KOPT-K1 (cell line): ENCODE data around the gene CCDC172.

ENCODE experiments used
- H3K27ac ChIP-seq: fragments of 200-600 bp; sonication (generic); 2 replicates; pipeline ENCODE4 v1.5.1; 2016; ENCODE audit warnings: antibody characterized with exemption, mild to moderate bottlenecking, low read depth, low read length; ENCODE audit not compliant: poor library complexity, severe bottlenecking
- H3K36me3 ChIP-seq: fragments of 200-600 bp; sonication (generic); 2 replicates; pipeline ENCODE4 v1.5.1; 2017; ENCODE audit warnings: antibody characterized with exemption, mild to moderate bottlenecking, low read length, moderate library complexity; ENCODE audit not compliant: insufficient read depth
- H3K9me3 ChIP-seq: fragments of 200-600 bp; sonication (generic); 2 replicates; pipeline ENCODE4 v1.5.1; 2017; ENCODE audit warnings: antibody characterized with exemption, low read length, mild to moderate bottlenecking; ENCODE audit not compliant: insufficient read depth, poor library complexity, severe bottlenecking

CCDC172 gene

DNA sequence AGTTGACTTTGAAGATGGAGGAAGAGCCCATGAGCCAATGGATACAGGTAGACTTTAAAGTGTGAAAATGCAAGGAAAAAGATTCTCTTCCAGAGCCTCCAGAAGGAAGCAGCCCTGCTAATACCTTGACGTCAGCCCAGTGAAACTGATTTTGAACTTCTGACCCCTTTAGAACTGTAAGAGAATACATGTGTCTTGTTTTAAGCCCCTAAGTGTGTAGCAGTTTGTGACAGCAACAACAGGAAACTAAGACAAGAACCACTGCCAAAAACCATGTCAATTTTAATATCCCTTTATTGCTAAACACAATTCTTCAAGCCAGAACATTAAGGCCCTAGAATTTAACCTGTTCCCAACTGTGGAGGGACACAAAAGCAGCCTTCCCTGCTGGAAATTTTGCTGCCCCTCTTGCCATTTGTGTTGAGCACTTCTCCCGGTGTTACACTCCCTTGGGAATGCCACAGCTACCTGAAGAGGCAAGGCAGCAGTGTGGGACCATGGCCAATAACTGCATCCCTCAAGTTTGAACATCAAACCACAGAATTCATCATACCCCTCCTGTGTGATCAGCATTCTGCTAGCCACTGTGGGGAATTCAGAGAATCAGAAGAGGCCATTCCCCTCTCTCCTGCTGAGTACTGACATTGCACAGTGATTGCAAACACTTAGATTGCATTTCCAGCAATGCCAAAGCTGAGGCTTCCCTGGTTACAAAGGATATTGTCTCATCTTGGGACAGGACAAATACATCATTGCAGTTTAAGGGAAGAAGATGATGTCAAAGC lies 12.3 kb upstream of the CCDC172 start:
- H3K9me3 ChIP-seq = no peaks in the 10 kb centered on the region
- H3K27ac ChIP-seq = no peak overlapping the region
- H3K36me3 ChIP-seq = no peaks in the 10 kb centered on the region

DNA sequence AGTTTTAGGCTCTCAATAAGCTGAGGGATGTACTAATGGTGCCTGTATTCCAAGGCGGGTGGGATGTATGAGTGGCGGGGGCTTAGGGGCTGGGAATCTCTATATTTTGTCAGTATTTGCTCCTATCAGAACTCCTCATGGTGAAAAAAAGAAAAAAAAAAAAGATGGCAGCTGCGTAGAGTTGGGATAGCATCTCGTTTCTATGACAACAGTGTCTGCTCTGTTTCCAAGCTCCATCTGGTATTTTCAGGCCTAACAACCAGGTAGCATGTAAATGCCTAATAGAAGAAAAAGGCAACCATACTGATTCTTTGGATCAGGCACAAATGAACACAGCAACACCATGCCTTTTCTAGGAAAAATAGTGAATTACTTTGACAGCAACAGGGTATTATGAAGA lies 11.7 kb upstream of the CCDC172 start:
- H3K36me3 ChIP-seq = no peaks in the 10 kb centered on the region
- no peak overlapping the region for H3K27ac ChIP-seq
- no peaks in the 10 kb centered on the region for H3K9me3 ChIP-seq

DNA sequence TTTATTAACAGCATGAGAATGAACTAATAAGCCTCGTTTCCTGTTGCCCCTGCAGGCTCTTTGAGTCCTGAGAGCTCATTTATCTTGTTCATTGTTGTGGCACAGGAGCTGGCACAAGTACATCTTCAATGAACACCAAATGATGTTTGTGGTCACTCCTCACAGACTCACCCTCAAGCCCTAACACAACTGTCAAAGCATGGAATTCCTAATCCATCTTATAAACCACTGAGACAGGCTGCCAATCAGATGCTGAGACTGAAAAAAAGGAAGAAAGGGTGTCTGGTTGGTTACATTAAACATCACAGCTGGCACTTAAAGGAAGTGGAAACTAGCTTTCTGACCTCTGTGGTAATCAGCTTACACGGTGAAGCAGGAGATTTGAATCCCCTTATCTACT lies 7.7 kb upstream of the CCDC172 start:
- Histone ChIP-seq H3K27ac (no peak overlapping the region), H3K36me3 (no peaks in the 10 kb centered on the region), H3K9me3 (no peaks in the 10 kb centered on the region)

DNA sequence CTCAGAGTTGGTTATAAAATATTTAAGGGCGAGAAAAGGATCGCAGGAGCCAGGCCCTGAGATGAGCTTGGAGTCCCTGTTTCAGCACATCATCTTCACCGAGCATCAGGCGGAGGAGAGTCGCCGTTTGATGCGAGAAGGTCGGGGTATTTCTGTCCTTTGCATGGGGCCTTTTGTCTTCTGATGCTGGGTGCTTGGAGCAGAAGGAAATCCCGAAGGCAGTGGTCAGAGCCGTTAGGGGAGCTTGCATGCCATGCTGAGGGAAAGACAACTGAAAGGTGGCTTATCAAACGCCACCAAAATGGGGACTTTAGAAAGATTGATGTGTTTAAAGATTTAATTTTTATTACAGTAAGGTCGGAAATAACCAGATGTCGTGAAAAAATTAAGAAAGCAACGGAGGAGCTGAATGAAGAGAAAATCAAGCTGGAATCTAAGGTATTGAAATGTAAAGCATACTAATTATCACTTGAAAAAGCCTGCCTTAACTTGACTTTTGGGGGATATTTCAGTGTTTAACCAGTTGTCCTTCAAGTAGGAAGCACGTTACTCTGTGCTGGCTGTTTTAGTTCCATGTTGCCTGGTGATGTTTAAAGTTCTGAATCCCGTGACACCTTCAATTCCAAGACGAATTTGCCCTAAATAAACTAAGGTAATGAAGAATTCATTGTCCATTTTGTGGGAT lies 845 bp downstream of the CCDC172 start:
- H3K27ac ChIP-seq = no peak overlapping the region
- H3K36me3 ChIP-seq = no peaks in the 10 kb centered on the region
- no peaks in the 10 kb centered on the region for H3K9me3 ChIP-seq

DNA sequence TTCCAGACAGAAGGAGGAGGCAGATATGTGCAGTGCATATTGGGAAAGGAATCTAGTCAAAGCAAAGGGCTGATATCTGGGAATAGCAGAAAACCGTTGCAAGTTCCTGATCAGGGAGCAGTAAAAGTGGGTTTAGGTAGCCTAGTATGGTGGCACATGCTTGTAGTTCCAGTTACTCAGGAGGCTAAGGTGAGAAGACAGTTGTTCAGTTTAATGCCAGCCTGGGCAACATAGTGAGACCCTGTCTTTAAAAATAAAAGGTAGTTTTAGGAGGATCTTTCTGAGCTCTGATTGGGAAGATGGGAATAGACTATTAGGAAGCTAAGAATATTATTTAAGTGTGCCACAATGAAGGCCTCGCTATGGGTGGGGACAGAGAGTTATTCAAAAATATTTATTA lies 1.7 kb downstream of the CCDC172 start:
- Histone ChIP-seq H3K27ac (no peak overlapping the region), H3K36me3 (no peaks in the 10 kb centered on the region), H3K9me3 (no peaks in the 10 kb centered on the region)

DNA sequence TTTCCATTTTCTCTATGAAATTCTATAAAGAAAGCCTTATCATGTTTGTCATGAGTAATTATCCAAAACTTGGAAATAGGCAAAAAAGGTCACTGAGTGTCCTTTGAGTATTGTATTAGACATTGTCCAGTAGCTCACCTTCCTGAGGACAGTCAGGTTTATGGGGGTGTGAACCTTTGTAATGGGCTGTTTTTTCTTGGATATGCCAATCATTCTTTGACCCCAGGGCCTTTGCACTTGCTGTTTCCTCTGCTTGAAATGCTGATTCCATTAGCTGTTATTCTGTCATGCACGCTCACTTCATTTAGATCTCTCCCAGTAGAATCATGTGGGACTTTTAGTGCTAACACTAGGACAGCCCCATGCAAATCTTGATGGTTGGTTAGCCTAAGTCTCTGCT lies 4.9 kb downstream of the CCDC172 start:
- Histone ChIP-seq H3K27ac (no peak overlapping the region), H3K36me3 (no peaks in the 10 kb centered on the region), H3K9me3 (no peaks in the 10 kb centered on the region)

DNA sequence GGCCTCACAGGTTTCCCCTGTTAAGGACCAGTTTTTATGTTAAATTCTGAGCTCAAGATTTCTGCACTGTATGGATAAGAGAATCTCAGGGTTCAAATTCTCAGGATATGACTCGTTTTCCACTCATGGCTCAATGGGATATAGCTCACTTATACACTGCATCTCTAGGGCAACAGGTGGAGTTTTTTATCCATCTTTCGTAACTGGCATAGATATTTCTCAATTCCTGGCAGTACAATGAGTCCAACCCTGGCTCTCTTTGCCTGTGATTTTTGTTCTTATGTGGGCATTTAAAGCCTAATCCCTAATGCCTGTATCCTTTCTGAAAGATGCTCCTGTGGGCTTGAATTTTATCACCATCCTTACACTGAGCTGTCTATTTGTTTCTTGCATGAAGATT lies 7.6 kb downstream of the CCDC172 start:
- Histone ChIP-seq H3K9me3 (no peaks in the 10 kb centered on the region), H3K27ac (no peak overlapping the region), H3K36me3 (no peaks in the 10 kb centered on the region)

DNA sequence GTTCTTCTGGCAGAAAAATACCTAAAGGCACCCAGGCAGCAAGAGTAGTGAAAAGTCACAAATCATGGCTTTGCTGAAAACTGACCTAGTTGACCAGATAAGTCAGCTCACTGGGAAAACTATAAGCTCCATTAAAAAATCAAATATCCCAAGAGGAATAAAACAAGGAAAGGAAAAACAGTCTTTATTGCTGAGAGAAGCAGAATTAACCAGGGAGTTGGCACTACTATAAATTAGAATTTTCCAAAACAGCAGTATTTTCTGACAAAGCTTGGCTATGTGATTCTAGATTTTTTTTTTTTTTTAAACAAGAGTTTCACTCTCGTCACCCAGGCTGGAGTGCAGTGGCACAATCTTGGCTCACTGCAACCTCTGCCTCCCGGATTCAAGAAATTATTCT lies 12.6 kb downstream of the CCDC172 start:
- no peaks in the 10 kb centered on the region for H3K9me3 ChIP-seq
- no peaks in the 10 kb centered on the region for H3K36me3 ChIP-seq
- no peak overlapping the region for H3K27ac ChIP-seq

DNA sequence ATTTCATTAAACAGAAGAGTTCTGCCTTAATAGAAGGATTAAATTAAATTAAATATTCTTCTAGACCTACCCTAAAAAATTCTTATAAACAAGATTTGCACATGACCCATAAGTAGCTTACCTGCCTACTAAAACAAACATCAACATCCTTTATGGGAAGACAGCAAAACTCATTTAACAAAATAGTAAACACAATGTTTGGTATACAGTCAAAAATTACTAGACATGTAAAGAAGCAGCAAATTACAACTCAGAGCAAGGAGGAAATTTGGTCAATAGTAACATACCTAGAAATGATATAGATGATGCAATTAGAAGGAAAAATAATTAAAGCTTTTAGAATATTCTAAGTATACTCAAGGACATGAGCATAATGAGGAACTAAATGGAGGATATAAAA lies 27.9 kb downstream of the CCDC172 start:
- H3K27ac ChIP-seq = no peak overlapping the region
- no peaks in the 10 kb centered on the region for H3K36me3 ChIP-seq
- peaks cover 9% of the 10 kb centered on the region for H3K9me3 ChIP-seq

DNA sequence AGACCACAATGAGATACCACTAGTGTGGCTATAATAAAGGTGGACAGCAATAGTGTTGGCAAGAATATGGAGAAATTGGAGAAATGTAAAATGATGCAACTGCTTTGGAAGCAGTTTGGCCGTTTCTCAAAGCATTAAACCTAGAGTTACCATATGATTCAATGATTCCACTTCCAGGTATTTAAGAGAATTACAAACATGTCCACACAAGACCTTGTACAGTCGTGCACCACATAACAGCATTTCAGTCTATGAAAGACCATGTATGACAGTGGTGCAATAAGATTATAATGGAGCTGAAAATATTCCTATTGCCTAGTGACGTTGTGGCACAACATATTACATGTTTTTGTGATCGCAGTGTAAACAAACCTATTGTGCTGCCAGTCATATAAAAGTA lies 29.6 kb downstream of the CCDC172 start:
- no peak overlapping the region for H3K27ac ChIP-seq
- no peaks in the 10 kb centered on the region for H3K36me3 ChIP-seq
- peaks cover 9% of the 10 kb centered on the region for H3K9me3 ChIP-seq

DNA sequence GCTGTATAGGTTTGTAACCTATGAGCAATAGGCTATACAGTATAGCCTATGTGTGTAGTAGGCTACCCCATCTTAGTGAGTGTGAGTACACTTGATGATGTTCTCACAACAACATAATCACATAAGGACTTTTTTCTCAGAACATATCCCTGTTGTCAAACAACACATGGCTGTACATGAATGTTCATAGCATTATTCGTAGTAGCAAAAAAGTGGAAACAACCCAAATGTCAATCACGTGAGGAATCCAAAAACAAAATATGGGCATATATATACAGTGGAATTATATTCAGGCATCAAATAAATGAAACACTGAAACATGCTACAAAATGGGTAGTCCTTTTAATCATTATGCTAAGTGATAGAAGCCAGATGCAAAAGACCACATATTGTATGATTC lies 31.1 kb downstream of the CCDC172 start:
- H3K9me3 ChIP-seq = peaks cover 9% of the 10 kb centered on the region
- H3K27ac ChIP-seq = no peak overlapping the region
- H3K36me3 ChIP-seq = no peaks in the 10 kb centered on the region

DNA sequence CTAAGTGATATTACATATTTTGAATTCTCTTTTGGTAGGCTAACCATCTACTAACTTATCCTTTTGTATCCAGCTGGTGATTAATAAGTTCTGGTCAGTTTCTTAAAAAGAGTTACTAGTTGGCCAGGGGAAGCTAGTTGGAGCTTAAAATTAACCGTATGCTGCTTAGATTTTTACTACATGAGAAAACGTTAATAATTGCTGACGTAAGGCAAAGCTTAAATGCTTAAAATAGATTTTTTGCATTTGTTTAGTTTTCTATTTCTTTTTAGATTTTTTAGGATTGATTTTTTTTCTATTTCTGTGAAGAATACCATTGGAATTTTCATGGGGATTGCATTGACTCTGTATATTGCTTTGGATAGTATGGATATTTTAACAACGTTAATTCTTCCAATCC lies 32.6 kb downstream of the CCDC172 start:
- H3K27ac ChIP-seq = no peak overlapping the region
- H3K36me3 ChIP-seq = no peaks in the 10 kb centered on the region
- peaks cover 6% of the 10 kb centered on the region for H3K9me3 ChIP-seq

DNA sequence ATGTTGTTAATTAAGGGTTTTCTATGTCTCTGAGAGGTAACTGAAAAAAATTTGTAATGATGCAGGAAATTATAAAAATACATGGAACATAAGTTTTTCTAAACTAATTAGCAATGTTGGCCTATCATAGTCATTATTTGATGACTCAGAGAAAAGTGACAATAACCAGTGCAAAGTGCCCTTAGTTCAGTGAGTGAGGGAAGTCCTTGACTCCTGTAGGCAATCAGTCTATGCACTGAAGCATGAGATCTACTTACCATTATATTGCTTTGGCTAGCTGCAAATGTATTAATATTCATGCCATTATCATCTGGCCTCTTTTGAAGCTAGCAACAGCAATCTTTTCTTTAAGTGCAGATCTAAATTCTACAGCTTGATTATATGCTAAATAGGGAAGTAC lies 40.6 kb downstream of the CCDC172 start:
- no peak overlapping the region for H3K27ac ChIP-seq
- H3K9me3 ChIP-seq = no peaks in the 10 kb centered on the region
- H3K36me3 ChIP-seq = no peaks in the 10 kb centered on the region

DNA sequence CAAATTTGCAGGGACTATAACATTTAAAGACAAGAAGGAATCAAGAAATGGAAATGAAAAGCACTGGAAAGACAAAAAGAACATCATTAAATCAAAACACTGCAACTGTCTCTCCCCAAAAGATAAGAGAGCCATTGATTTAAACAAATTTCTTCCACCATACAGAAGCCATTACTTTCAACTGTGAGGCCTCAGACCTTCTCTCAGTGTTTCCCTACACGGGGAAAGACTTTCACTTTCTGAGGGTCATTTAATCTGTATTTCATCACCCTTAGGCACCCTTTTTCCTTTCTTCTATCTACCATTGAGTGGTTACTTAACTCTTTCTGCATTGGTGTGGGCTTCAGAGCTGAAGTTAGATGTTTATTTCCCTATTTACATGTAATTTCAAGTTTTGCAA lies 47.5 kb downstream of the CCDC172 start:
- no peaks in the 10 kb centered on the region for H3K36me3 ChIP-seq
- no peaks in the 10 kb centered on the region for H3K9me3 ChIP-seq
- no peak overlapping the region for H3K27ac ChIP-seq

DNA sequence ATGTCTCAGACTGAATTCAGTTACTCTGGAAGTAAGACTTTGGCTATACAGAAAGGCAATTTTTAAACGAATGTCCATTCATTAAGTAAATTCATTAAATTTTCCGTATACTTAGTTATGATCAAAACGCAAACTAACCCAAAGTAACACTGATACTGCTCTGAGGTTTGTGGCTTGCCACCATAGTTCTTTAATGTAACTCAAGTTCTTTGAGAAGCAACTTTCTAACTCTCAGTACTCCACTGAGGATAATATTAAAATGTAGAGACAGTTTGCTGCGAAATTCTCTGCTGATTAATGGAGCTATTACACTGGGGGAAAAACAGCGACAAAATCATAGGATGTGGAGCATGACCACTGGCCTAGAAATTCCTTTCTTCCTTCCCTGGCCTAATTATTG lies 58.0 kb downstream of the CCDC172 start:
- Histone ChIP-seq H3K27ac (no peak overlapping the region), H3K9me3 (no peaks in the 10 kb centered on the region), H3K36me3 (no peaks in the 10 kb centered on the region)

DNA sequence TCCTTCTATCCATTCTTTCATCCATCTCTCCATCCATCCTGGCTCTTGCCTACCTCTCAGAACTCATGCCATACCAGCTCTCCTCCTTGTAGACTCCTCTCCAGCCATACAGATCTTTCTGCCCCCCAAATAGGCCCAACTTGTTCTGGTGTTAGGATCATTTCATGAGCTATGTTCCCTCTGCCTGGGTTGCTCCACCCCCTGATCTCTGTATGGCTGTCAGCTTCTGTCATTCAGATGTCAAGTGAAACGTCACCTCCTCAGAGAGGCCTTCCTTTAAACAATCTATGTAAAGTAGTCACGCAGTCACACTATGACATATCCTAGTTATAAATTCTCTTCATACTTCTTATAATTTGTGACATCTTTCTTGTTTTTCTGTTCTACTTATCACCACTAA lies 61.1 kb downstream of the CCDC172 start:
- no peak overlapping the region for H3K27ac ChIP-seq
- H3K36me3 ChIP-seq = no peaks in the 10 kb centered on the region
- no peaks in the 10 kb centered on the region for H3K9me3 ChIP-seq
